GM18508 (cell line): Measurements from ENCODE around the gene GLI1.
A peak's percentile ranks its signal among the peaks of the same experiment; 100 is the strongest.

ENCODE experiments used
- ATAC-seq: cut with Tn5 transposase; IDR thresholded peaks from one replicate; pipeline ENCODE4 v1.9.1; 2021; ENCODE audit warnings: moderate number of reproducible peaks; ENCODE audit not compliant: insufficient read depth, unreplicated experiment

GLI1 gene

DNA sequence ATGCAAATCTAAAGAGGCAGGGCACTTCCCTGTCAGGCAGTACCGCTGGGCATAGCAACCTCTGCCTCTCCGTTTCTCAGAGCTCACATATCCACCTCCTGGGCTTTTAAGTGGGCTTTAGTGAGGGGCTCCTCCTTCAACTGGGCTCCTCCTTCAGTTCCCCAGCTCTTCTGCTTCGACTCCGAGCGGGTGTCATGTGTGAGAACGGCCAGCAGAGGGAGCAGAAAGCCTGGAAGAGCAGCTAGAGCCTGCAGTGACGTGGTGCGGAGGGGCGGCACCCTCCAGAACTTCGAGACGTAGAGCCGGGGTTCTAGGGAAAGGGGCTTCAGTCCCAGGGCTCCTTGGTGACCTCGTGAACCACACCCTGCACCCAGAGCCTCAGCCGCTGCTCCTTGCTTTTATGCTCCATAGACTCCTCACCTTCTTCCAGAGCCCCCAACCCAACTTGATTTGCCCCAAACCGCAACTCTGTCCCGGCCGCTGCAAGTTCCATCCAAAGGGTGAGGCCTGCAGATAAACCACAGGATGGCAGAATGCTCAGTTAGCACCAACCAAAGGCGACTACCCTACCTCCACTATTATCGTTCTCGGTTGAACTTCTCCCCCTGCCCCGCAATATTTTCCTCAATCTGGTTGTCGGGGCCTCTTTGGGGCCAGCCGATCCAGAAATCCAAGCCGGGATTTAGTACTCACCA, 383 bp upstream of the GLI1 start:
- no peak for ATAC-seq

DNA sequence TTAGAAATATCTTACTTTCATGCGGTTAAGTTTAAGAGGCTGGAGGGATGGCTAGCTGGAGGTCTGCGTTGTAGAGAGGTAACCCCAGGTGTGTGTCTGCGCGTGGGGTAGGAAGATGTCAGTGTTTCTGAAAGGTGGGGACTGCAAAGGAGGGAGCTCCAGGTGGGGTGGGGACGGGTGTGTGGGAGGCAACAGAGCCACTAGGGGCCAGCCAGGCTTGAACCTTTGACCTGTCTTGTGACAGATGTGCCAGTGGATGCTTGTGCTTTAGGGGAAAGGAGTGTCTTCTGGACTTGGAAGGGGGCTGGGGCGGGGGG, 841 bp downstream of the GLI1 start:
- ATAC-seq = no peak

DNA sequence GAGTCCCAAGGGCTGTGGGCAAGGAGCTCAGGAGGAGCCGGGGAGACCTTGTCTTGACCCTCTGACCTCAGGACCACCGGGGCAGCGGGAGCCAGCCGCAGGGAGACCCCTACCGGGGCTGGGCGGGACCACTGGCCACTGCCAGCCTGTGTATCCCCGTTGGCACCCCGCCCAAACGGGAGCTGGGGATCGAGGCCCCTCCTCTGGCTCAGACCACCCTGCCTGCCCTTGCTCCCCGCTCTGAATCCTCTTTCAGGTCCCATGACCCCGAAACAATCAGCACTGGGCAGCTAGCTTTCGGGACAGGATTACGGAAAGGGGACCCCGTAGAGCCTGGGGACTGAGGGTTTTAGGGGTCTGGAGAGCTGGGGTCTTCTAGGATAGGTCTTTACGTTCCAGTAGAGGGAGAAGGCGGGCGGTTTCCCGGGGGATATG, 1.3 kb downstream of the GLI1 start:
- ATAC-seq = no peak

DNA sequence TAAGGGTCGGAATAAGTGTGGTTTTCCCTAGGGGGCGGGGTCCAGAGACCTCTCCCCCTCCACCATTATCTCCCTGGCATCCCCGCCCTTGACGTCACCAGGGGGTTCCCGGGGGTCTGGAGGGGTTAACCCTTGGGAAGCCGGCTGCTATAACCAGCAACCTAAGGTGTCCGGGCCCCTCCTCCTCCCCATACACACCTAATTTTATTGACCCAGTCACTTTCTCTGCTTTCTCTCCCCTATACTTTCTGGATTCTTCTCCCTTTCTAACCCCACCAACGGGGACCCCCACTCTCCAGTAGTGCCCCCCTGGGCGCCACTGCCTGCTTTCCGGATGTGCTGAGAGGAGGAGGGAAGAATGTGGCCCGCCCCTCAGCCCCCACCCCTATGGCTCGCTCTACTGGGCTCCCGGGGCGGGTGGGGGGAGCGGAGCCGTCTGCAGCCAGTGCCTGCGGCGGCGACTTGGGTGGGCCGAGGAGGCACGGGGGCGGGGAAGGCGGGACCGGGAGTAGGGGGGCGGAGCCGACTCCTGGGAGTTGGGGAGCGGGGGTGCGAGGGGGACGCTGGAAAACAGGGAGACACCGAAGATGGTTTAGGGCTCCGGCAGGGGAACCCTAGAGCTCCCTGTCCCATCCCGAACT, 1.8 kb downstream of the GLI1 start:
- no peak for ATAC-seq

DNA sequence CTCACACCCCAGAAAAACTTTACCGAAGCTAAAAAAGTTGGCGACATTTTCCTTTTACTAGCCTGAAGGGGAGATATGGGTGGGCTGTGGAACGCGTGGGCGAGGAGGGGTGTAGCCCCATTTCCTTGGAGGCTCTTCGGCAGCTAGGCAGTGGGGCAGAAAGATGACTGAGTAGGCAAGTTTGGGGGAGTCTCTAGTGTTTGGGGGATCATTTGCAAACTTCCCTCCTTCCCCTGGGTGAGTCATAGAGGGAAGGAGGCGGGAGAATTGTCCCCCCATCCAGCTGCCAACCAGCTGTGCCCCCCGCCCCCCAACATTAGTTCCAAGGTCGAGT, 2.3 kb downstream of the GLI1 start:
- ATAC-seq = no peak

DNA sequence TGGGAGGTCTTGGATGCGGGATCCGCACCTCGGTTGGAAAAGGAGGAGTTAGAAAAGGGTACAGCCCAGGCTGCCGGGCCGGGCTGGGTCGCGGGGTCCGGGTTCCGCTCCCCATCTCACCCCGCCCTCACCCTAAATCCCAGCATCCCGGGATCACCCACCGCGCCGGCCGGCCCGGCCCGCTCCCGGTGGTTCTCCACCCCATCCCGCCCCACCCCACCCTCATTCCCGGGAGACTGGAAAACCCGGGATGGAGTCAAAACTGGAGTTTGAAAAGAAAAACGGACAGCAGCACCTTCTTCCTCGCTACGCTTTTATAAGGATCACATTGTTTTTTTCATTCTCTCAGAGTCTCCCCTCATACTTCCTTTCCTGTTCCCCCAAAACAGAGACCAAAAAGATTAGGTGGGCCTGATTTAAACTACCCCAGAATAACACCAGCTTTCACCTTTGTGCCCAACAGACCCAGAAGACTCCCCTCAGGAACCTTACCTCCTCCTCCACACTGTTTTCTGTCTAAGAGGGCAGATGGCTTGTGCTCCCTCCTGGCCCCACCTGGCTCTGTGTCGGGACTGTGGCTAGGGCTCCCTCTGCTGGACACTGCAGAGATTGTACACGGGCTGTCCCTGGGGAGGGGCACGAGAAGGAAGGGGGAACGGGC, 2.8 kb downstream of the GLI1 start:
- peak; percentile 54 for ATAC-seq

DNA sequence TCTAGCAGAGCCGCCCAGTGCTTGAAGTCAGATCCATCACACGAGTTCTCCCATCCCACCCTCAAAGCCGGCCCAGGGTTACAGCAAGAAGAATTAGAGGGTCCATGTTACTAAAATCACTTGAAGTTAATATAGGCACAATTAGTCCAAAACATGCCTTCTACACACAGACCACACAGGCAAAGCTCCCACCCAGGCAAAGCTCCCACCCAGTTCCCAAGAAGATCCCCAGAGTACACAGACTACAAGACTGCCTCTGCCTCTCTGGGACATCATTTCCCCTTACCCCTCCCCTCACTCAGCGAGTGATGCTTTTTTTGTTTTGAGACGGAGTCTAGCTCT, 3.3 kb downstream of the GLI1 start:
- no peak for ATAC-seq

DNA sequence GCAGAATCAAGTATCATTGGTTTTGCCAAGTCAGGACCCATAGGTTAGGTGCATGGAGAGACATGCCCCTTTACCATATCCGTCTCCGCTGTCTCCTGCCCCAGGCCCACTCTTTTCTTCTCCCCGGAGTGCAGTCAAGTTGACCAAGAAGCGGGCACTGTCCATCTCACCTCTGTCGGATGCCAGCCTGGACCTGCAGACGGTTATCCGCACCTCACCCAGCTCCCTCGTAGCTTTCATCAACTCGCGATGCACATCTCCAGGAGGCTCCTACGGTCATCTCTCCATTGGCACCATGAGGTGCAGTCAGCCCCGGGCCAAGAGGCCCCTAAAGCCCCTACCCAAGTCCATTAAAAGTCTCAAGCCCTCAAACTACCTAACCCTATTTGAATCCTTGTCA, 5.0 kb downstream of the GLI1 start:
- no peak for ATAC-seq

DNA sequence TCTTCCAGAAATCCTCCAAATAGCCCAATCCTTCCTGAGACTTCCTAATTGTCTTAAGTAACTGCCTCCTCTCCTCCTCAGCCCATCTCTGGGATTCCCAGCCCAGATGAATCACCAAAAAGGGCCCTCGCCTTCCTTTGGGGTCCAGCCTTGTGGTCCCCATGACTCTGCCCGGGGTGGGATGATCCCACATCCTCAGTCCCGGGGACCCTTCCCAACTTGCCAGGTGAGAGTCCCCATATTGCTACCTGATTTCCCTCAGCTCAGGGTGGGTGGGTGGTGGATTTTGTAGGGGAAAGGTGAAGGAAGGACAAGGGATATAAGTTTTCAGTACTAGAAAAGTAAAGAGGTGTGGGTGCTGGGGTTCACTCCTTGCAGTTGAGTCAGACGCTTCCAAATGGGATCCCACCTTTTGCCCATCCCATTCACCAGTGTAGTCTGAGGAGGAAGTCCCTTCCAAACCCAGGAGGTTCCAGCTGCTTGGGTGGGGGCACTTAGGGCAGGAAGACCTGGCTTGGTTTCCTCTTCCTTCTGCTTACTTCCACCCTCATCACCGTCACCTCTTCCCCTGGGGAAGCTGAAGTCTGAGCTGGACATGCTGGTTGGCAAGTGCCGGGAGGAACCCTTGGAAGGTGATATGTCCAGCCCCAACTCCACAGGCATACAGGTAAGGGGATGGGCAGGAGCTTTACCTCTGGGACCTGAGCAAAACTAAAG, 5.6 kb downstream of the GLI1 start:
- ATAC-seq = no peak

DNA sequence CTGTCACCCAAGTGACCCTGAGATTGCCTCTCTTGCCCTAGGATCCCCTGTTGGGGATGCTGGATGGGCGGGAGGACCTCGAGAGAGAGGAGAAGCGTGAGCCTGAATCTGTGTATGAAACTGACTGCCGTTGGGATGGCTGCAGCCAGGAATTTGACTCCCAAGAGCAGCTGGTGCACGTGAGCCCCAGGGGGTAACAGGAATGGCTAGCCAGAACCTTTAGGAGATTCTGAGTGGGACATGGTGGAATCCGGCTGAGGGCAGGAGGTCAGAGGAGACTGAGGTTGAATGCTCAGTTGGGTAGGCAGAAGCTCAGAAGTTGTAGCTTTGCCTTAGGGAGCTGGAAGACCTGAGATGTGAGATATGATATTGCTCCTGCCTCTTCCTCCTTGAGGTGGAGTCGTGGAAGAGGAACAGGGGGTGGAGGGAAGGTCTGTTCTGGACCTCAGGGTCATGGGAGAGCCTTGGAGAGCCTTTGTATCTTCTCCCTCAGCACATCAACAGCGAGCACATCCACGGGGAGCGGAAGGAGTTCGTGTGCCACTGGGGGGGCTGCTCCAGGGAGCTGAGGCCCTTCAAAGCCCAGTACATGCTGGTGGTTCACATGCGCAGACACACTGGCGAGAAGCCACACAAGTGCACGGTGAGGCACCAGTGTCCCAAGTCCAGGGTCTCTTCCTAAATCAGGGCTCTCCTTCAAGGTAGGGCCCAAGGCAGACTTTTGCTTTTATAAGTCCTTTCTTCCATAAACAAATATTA, 6.3 kb downstream of the GLI1 start:
- no peak for ATAC-seq

DNA sequence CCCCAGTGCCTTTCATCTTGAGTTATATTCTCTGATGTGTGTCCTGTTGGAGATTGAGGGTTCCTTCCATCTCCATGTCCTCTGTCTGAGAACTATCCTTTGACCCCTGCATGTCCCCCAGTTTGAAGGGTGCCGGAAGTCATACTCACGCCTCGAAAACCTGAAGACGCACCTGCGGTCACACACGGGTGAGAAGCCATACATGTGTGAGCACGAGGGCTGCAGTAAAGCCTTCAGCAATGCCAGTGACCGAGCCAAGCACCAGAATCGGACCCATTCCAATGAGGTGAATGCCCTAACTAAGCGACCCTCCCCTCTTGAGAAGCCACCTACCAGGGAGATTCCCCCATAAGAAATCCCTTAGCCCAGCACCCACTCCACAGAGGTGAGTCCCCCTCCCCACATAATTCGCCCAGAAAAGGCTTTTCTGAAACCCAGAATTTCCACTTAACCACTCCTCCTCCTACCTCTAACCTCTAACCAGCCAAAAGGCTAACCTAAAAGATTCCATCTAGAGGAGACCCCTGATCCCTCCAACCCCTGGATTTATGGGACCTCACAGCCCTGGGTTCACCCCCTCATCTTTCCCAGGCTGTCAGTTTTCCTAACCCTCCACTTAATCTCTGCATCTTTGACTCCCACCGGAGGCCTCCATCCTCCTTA, 7.8 kb downstream of the GLI1 start:
- ATAC-seq = no peak

DNA sequence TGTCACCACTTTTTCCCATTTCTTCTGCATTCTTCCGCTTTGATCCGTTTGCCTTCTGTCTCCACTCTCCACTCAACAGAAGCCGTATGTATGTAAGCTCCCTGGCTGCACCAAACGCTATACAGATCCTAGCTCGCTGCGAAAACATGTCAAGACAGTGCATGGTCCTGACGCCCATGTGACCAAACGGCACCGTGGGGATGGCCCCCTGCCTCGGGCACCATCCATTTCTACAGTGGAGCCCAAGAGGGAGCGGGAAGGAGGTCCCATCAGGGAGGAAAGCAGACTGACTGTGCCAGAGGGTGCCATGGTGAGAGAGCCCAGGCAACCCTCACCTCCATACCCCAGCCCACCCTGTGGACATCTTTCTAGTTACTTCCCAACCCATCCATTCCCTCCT, 8.3 kb downstream of the GLI1 start:
- ATAC-seq = no peak

DNA sequence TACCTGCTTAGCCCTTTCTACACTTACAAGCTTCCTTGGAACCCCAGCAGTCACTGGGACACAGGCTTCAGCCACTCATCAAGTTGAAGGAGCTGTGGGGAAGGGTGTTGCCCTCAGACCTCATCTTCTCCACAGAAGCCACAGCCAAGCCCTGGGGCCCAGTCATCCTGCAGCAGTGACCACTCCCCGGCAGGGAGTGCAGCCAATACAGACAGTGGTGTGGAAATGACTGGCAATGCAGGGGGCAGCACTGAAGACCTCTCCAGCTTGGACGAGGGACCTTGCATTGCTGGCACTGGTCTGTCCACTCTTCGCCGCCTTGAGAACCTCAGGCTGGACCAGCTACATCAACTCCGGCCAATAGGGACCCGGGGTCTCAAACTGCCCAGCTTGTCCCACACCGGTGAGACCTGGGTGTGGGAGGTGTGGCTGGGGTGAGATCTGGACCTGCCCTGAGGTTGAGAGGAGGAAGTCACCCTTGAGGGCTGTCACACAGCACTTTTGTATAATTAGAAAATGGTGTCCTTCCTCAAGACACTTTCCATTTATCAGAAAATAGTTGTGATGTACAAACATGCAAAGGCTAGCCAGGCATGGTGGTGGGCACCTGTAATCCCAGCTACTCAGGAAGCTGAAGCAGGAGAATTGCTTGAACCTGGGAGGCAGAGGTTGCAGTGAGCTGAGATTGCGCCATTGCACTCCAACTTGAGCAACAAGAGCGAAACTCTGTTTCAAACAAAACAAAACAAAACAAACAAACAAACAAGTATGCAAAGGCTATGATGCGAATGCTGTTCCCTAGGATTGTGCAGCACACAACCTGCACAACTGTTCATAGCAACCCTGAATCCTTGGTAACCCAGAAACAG, 9.9 kb downstream of the GLI1 start:
- no peak for ATAC-seq

DNA sequence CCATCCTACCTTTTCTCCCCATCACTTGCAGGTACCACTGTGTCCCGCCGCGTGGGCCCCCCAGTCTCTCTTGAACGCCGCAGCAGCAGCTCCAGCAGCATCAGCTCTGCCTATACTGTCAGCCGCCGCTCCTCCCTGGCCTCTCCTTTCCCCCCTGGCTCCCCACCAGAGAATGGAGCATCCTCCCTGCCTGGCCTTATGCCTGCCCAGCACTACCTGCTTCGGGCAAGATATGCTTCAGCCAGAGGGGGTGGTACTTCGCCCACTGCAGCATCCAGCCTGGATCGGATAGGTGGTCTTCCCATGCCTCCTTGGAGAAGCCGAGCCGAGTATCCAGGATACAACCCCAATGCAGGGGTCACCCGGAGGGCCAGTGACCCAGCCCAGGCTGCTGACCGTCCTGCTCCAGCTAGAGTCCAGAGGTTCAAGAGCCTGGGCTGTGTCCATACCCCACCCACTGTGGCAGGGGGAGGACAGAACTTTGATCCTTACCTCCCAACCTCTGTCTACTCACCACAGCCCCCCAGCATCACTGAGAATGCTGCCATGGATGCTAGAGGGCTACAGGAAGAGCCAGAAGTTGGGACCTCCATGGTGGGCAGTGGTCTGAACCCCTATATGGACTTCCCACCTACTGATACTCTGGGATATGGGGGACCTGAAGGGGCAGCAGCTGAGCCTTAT, 10.8 kb downstream of the GLI1 start:
- no peak for ATAC-seq

DNA sequence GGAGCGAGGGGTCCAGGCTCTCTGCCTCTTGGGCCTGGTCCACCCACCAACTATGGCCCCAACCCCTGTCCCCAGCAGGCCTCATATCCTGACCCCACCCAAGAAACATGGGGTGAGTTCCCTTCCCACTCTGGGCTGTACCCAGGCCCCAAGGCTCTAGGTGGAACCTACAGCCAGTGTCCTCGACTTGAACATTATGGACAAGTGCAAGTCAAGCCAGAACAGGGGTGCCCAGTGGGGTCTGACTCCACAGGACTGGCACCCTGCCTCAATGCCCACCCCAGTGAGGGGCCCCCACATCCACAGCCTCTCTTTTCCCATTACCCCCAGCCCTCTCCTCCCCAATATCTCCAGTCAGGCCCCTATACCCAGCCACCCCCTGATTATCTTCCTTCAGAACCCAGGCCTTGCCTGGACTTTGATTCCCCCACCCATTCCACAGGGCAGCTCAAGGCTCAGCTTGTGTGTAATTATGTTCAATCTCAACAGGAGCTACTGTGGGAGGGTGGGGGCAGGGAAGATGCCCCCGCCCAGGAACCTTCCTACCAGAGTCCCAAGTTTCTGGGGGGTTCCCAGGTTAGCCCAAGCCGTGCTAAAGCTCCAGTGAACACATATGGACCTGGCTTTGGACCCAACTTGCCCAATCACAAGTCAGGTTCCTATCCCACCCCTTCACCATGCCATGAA, 11.5 kb downstream of the GLI1 start:
- no peak for ATAC-seq

DNA sequence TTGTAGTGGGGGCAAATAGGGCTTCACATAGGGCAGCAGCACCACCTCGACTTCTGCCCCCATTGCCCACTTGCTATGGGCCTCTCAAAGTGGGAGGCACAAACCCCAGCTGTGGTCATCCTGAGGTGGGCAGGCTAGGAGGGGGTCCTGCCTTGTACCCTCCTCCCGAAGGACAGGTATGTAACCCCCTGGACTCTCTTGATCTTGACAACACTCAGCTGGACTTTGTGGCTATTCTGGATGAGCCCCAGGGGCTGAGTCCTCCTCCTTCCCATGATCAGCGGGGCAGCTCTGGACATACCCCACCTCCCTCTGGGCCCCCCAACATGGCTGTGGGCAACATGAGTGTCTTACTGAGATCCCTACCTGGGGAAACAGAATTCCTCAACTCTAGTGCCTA, 12.1 kb downstream of the GLI1 start:
- ATAC-seq = no peak

DNA sequence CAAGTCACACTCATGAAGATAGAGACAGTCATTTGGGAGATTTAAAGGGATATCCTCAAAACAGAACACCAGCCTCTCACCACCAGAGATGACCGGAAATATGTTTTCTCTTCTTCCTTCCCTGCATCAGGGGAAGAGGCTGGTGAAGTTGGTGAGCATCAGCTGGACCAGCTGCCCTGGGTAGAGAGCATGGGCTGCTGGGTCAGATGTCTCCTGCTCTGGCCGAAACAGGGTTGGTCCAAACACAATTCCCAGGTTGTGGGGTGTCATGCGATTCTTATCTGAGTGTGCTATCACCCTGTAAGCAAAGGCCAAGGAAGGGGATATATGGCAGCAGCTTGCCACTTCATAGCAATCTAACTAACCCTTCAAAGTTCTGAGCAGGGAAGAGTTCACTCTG, 12.8 kb downstream of the GLI1 start:
- no peak for ATAC-seq

DNA sequence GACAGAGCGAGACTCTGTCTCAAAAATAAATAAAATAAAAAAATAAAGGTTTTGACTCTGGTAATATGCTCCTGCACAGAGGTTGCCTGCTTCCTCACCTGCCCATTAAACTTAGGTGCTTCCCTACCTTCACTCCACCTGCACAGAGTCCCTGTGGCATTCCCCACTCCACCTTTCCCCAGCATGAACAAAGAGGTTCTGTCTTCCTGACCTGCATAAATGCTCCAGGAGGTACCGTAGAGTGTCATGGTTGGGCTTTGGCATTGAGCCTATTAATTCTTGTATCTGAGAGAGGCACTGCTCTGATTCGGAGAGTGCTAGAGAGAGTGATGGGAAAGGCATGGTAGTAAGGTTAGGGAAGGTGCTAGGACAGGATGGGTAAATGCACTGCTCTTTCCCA, 13.8 kb downstream of the GLI1 start:
- no peak for ATAC-seq
